HepG2 (cell line): Measurements from ENCODE around the gene PSIP1. TPM values are rescaled to one million over a fixed set of nuclear protein-coding genes. Genes with fewer than 3 reads are reported as not detected.

Experiments used
- ATAC-seq: fragments of 200-7000 bp; cut with Tn5 transposase; 3 replicates; pipeline ENCODE4 v1.9.1; 2020; ENCODE audit warnings: mild to moderate bottlenecking, moderate library complexity
- BruUV-seq: library from RNA; stranded (reverse); fragments of 400-500 nt; replicated peaks from 2 replicates; lab custom pipeline; 2021; lab: Mats Ljungman, UMichigan
- CTCF ChIA-PET: fragments of 300-600 bp; formaldehyde crosslinking; extraction: SDS; loops from one replicate; lab custom pipeline; 2021; ENCODE audit warnings: low total read pairs, inconsistent platforms, low intra/inter-chr PET ratio; lab: Yijun Ruan, JAX
- POLR2A ChIA-PET: fragments of 350-600 bp; sonication (Branson Sonifier 250); formaldehyde crosslinking; loops from one replicate; lab custom pipeline; 2020; ENCODE audit warnings: antibody characterized with exemption, inconsistent platforms; lab: Yijun Ruan, JAX
- DNase-seq: peaks from one replicate; pipeline ENCODE4 v3.0.0-alpha.2; 2015; ENCODE audit warnings: low spot score
- FAIRE-seq: peaks from 3 replicates; lab custom pipeline; 2011; peaks lifted over from hg19 to GRCh38; lab: Jason Lieb, UNC
- H2AFZ ChIP-seq: one replicate; pipeline ENCODE4 v1.6.1; 2011; ENCODE audit warnings: low read length, inconsistent platforms
- H3K27ac ChIP-seq: fragments of 300-600 bp; 3 replicates; pipeline ENCODE4 v1.8.0; 2011; ENCODE audit warnings: mixed run types, mild to moderate bottlenecking, mixed read lengths, low read length, inconsistent platforms; ENCODE audit not compliant: insufficient read depth; ENCODE audit errors: extremely low read length
- H3K27me3 ChIP-seq, 2 experiments: fragments of 200-600 bp in 1 of 2; 2 replicates in 1 of 2; 3 replicates in 1 of 2; pipeline versions ENCODE4 v1.6.0 to v1.8.0; 2011; ENCODE audit warnings: low read length in 2 of 2, mild to moderate bottlenecking in 2 of 2, moderate library complexity in 2 of 2, inconsistent platforms in 1 of 2; ENCODE audit not compliant: insufficient read depth in 2 of 2, control insufficient read depth in 1 of 2
- H3K36me3 ChIP-seq, 2 experiments: fragments of 200-600 bp in 1 of 2; replicated peaks in 1 of 2; 2 replicates in 1 of 2; 3 replicates in 1 of 2; pipeline versions ENCODE4 v1.5.1 to v1.8.0; 2011; ENCODE audit warnings: low read length in 2 of 2, inconsistent platforms in 1 of 2; ENCODE audit not compliant: insufficient read depth in 2 of 2, control insufficient read depth in 1 of 2
- H3K4me1 ChIP-seq: 2 replicates; pipeline ENCODE4 v1.5.1; 2012; ENCODE audit warnings: low read length, inconsistent platforms; ENCODE audit not compliant: insufficient read depth
- H3K4me2 ChIP-seq: 2 replicates; pipeline ENCODE4 v1.6.0; 2011; ENCODE audit warnings: low read depth, low read length, inconsistent platforms
- H3K4me3 ChIP-seq, 3 experiments: fragments of 200-600 bp in 1 of 3; sonication (generic), shearing (Covaris generic) in 1 of 3; replicated peaks in 1 of 3; 2 replicates each; pipeline ENCODE4 v1.5.1; 2011 to 2016; ENCODE audit warnings: low read length in 3 of 3, inconsistent platforms in 2 of 3, low read depth in 2 of 3, mild to moderate bottlenecking in 2 of 3, control low read depth in 1 of 3, mixed read lengths in 1 of 3; ENCODE audit not compliant: insufficient read depth in 1 of 3
- H3K79me2 ChIP-seq: one replicate; pipeline ENCODE4 v1.6.1; 2011; ENCODE audit warnings: low read length, inconsistent platforms; ENCODE audit not compliant: insufficient read depth
- H3K9ac ChIP-seq: 2 replicates; pipeline ENCODE4 v1.6.0; 2011; ENCODE audit warnings: mild to moderate bottlenecking, low read depth, low read length, inconsistent platforms; ENCODE audit not compliant: insufficient read depth
- H3K9me3 ChIP-seq: 2 replicates; pipeline ENCODE4 v1.5.1; 2012; ENCODE audit warnings: mild to moderate bottlenecking, low read length
- H4K20me1 ChIP-seq: 2 replicates; pipeline ENCODE4 v1.6.0; 2011; ENCODE audit warnings: inconsistent platforms, mild to moderate bottlenecking, low read length, moderate library complexity; ENCODE audit not compliant: insufficient read depth
- BHLHE40 ChIP-seq: IDR thresholded peaks from 2 replicates; pipeline ENCODE4 v1.6.1; 2011; ENCODE audit warnings: low read length, improper control_type of control experiment
- FOXK1 ChIP-seq: sonication (generic); formaldehyde crosslinking; IDR thresholded peaks from 2 replicates; pipeline ENCODE4 v1.4.0; 2020; ENCODE audit warnings: low read depth, missing genetic modification reagents, borderline replicate concordance
- NR2F1 ChIP-seq, 2 experiments: fragments of 450-650 bp in 1 of 2; formaldehyde crosslinking in 1 of 2; IDR thresholded peaks; 2 replicates each; pipeline versions ENCODE4 v1.5.0 to v1.6.1; 2016 to 2020; ENCODE audit warnings: mild to moderate bottlenecking in 1 of 2, missing compliant biosample characterization in 1 of 2, missing genetic modification reagents in 1 of 2, moderate library complexity in 1 of 2
- NR2F6 ChIP-seq, 2 experiments: IDR thresholded peaks; 2 replicates each; pipeline ENCODE4 v1.6.1; 2016; ENCODE audit warnings: antibody characterized with exemption in 1 of 2, mild to moderate bottlenecking in 1 of 2
- PRMT3 ChIP-seq: sonication (generic); formaldehyde crosslinking; IDR thresholded peaks from 2 replicates; pipeline ENCODE4 v1.8.1; 2022; ENCODE audit warnings: low read depth, mild to moderate bottlenecking, moderate library complexity, missing genetic modification reagents, borderline replicate concordance
- RBM22 ChIP-seq: fragments of 200-400 bp; formaldehyde crosslinking; optimal IDR thresholded peaks from 2 replicates; pipeline ENCODE3; 2017; ENCODE audit warnings: mild to moderate bottlenecking, low read length, moderate library complexity
- TCF7 ChIP-seq: sonication (generic); IDR thresholded peaks from 2 replicates; pipeline ENCODE4 v1.6.1; 2016; ENCODE audit warnings: antibody characterized with exemption, low read depth
- ZBTB33 ChIP-seq: sonication (generic); formaldehyde crosslinking; IDR thresholded peaks from 2 replicates; pipeline ENCODE4 v1.4.0; 2020; ENCODE audit warnings: missing genetic modification reagents
- ZNF512B ChIP-seq: sonication (generic); formaldehyde crosslinking; IDR thresholded peaks from 2 replicates; pipeline ENCODE4 v1.5.1; 2020; ENCODE audit warnings: missing genetic modification reagents, mild to moderate bottlenecking, borderline replicate concordance
- WGBS: methylation state at CpG from one replicate; pipeline ENCODE4 v1.1.6; 2017; ENCODE audit warnings: low lambda C conversion rate; 5-methylcytosine and 5-hydroxymethylcytosine counted together
- in situ Hi-C: cut with HindIII; loops from 2 replicates; pipeline ENCODE4 v1.10.0; 2017; ENCODE audit warnings: low pct_unique_long_range_greater_than_20kb; ENCODE audit not compliant: extremely low pct_ligation_motif_present
- intact Hi-C: fragments of 100-400 bp; cut with micrococcal nuclease; formaldehyde crosslinking; loops from one replicate; pipeline ENCODE4 v1.10.0; 2022; ENCODE audit not compliant: unreplicated experiment
- polyA plus RNA-seq, 8 experiments: library from polyadenylated mRNA; depleted of rRNA in 3 of 8; stranded (reverse) in 7 of 8; unstranded in 1 of 8; fragments of >200 nt; fragmentation: Illumina TruSeq in 4 of 8; extraction: Trizol in 4 of 8; gene quantifications; 2 replicates each; pipeline versions ENCODE4 v1.2.1 to v1.2.3, GENCODE V29; 2011 to 2016; ENCODE audit warnings: low read depth in 4 of 8, missing spikeins in 1 of 8, mixed read lengths in 1 of 8; ENCODE audit not compliant: insufficient read depth in 1 of 8
- total RNA-seq, 5 experiments: library from RNA; depleted of rRNA; stranded (reverse); fragments of >200 nt; fragmentation: Illumina TruSeq; extraction: Trizol; gene quantifications; 2 replicates each; pipeline ENCODE4 v1.2.3, GENCODE V29; 2016; ENCODE audit warnings: low read depth in 1 of 5

The PSIP1 gene
- total and polyA plus RNA-seq, 2 of the 13 experiments (the other 11 are each of a cell fraction or from before 2014, with no cell fraction given) = 12.6 to 46.4 TPM

GRCh38 chr9:15453956-15454355 lies 56.8 kb downstream of the PSIP1 start:
- H3K79me2 ChIP-seq = no peaks in the 10 kb centered on the region
- DNase-seq = peak; percentile 8
- peaks cover 7 to 64% of the 10 kb centered on the region in 2 experiments for H3K36me3 ChIP-seq
- no peaks in the 10 kb centered on the region for H3K9me3 ChIP-seq
- WGBS = 73% methylated on average over 5 of the region's 5 CpGs
- H3K9ac ChIP-seq = no peak overlapping the region
- H3K4me3 ChIP-seq = no peak overlapping the region
- in situ Hi-C loops = no loop called here
- H2AFZ ChIP-seq = no peak overlapping the region
- peak; percentile 61 for ATAC-seq
- BruUV-seq = no TSS peak
- no peak for FAIRE-seq
- no peak for TF ChIP-seq ZNF512B (CRISPR knock-in tag)
- peak; percentile 67 for TF ChIP-seq BHLHE40
- TF ChIP-seq TCF7 = no peak
- no peak for TF ChIP-seq FOXK1 (CRISPR knock-in tag)
- TF ChIP-seq NR2F1 (CRISPR knock-in tag; IDR thresholded peaks at IDR 0.05) = peak in 1 of 2 experiments; percentile 28; a peak in 1 of 4 replicates
- TF ChIP-seq RBM22 = no peak
- TF ChIP-seq NR2F6 (IDR thresholded peaks at IDR 0.05) = no peak
- peak; percentile 23; the same call in 1 of the 2 replicates for TF ChIP-seq NR2F6 (CRISPR knock-in tag; IDR thresholded peaks at IDR 0.05)
- TF ChIP-seq ZBTB33 (CRISPR knock-in tag) = 0 out of 2 replicates have a peak, but pooled peaks have one; percentile 34
- TF ChIP-seq PRMT3 = no peak
- TF ChIP-seq, all 625 proteins: peak for 4
- no peak overlapping the region for H3K27ac ChIP-seq
- intact Hi-C loops = no loop called here
- no peaks in the 10 kb centered on the region for H4K20me1 ChIP-seq
- ChIA-PET POLR2A (no interaction called here), CTCF (no interaction called here)
- no peak overlapping the region for H3K4me2 ChIP-seq
- no peaks in the 10 kb centered on the region for H3K27me3 ChIP-seq
- H3K4me1 ChIP-seq = no peaks in the 10 kb centered on the region
